GM21390 (cell line): ENCODE measurements around the gene SDK2.

Source experiments
- ATAC-seq: cut with Tn5 transposase; IDR thresholded peaks from one replicate; pipeline ENCODE4 v1.9.1; 2021; ENCODE audit not compliant: unreplicated experiment

The SDK2 gene

DNA sequence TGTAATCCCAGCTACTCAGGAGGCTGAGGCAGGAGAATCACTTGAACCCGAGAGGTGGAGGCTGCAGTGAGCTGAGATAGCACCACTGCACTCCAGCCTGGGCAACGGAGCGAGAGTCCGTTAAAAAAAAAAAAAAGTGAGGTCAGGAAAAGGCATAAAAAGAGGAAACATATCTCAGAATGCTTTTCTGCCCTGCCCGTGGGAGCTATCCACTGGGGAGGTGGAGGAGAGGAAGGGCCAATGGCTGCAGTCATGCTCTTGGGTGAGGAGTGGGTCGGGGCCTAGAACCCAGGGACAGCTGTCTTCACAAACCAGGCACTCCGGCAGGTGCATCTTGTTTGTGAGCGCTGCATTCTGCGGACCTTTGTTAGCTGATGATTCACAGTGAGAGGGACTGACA is 272.4 kb downstream of the SDK2 start:
- no peak for ATAC-seq

DNA sequence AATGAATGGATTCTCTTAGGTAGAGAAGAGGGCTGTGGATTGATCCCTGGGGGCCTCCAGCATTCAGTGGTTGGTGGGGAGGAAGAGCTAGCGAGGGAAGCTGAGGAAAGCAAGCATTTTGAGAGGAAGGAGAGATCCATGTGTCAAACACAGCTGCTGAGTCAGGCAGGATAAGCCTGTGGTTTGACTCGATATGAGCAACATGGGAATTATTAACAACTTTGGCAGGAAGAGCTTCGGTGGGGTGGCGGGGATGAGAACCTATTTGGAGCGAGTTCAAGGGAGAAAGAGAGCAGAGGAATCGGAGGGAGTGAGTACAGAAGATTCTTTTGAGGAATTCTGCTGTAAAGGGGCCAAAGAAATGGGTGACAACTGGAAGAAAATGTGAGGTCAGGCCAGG is 273.0 kb downstream of the SDK2 start:
- no peak for ATAC-seq

DNA sequence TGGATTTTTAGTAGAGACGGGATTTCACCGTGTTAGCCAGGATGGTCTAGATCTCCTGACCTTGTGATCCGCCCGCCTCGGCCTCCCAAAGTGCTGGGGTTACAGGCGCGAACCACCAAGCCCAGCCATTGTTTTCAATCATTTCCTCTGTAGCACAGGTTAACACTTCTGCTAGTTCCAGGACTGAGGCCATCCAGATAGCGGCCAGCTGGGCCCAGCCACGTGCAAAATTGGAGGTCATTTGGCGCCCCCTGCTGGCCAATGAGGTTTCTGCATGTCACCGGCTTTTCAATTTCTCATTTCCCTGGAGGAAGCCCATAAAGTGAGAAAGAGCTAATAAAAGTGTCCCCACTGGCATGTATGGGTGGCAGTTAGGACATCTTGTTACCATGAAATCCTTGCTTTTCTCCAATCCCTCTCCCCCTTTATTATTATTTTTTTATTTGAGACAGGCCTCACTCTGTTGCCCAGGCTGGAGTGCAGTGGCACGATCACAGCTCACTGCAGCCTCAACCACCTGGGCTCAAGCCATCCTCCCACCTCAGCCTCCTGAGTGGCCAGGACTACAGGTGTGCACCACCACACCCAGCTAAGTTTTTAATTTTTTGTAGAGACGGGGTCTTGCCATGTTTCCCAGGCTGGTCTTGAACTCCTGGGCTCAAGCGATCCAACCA is 274.3 kb downstream of the SDK2 start:
- peak; percentile 69 for ATAC-seq

DNA sequence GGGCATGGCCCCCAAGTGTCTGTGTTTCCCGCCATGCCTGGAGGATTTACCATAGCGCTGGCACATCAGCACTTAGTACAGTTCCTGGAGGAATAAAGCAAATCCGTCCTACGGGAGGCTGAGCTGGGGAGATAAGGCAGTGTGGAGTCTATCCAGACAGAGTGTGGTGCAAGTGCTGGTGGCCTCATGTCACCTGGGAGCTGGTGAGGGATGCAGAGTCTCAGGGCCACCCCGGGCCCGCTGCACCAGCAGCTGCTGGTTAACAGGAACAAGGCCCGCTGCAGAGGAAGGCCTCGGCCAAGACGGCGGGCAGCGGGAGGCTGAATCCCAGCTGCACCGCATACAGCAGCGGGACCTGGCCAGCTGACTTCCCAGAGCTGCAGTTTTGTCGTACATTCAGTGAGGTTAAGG is 275.1 kb downstream of the SDK2 start:
- no peak for ATAC-seq

DNA sequence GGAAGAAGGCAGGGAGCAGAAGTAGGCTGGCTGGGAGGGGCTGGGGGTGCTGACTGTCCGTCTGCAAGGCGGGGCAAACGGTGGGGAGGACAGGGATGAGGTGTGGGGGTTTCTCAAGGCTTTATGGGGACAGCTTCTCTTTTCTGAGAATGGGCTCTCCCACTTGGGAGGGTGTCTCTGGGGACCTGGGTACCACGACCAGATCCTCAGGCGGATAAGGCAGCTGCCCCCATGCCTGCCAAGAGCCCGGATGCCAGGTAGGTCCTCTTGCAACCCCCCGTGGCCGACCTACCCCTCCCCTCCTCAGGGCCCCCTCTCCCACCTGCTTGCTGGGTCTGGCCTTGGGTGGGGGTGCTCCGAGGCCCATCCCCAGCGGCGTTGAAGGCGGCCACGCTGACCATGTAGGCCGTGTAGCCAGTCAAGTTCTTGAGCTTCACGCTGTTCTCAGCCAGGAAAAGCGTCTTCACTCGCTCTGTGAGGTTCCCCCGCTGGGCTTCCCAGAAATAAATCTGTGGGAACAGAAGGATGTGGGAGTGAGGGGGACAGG is 276.1 kb downstream of the SDK2 start:
- ATAC-seq = no peak

DNA sequence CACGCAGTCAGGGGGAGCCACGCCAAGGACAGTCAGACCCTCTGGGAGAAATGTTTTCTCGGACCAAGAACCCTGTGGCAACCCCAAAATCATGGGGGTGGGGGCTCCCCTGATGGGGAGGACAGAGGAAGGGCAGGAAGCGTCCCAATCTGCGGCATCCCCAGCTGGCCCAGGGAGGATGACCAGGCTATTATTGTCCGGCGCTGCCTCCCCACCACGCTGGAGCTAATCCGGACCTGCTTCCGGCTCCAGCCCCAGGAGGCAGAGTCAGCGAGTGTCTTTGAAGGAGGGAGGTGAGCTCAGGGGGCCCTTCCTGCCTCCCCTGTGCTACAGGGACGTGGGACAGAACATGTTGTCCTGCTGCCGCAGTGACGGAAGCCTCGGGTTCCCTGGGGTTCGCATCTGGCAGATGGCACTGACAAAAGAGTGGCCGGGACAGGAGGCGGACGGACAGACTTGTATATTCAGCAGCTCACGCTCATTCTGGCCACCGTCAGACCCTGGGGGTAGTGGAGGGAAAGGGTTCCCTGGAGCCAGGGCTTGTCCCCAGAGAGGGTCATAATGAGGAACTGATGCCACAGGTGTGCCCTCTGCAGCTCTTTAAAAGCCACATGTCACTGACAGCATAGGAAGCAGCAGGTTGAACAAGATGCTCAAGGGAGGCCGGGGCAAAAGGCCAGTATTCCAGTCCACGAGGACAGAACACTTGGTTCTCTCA is 278.2 kb downstream of the SDK2 start:
- ATAC-seq = no peak

DNA sequence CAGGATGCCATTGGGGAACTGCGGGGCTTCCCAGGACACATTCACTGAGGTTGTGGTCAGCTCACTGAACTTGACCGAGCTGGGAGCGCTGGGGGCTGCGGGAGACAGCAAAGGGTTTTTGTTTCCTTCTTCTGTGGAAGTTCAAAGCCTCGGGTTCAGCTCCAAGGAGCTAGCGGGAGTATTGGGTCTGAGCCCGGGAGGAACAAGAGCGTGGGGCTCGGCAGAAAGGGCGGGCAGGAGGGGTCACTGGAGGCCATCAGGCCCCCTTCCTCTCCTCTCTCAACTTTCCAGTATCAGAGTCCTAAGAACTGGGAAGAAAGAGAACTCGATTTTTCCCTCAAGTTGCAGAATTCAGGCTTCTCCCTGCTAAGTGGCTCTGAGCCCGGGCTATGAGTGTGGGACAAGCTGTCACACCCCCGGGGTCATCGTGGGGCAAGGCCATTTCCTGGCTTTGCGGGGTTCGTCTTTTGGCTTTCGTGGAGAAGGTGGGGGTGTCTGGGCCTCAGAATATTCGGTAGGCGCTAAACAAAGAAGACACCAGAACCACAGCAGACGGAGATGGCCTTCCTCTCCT is 278.9 kb downstream of the SDK2 start:
- no peak for ATAC-seq

DNA sequence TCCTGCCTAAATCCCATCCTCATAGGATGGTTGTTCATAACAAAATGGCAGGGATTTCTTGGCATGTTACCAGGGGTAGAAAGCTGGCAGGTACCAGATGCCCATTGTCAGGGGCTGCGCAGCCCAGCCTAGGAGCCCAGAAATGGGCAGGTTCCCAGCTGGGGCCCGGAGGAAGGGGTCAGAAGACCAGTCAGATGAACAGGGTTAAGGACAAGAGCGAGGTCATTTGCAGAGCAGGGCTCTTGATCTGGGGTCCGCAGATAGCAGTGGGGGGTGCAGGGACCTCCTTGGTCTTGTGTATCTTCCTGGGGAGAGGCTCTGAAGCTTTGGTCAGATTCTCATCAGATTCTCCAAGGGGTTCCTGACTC is 280.1 kb downstream of the SDK2 start:
- no peak for ATAC-seq

DNA sequence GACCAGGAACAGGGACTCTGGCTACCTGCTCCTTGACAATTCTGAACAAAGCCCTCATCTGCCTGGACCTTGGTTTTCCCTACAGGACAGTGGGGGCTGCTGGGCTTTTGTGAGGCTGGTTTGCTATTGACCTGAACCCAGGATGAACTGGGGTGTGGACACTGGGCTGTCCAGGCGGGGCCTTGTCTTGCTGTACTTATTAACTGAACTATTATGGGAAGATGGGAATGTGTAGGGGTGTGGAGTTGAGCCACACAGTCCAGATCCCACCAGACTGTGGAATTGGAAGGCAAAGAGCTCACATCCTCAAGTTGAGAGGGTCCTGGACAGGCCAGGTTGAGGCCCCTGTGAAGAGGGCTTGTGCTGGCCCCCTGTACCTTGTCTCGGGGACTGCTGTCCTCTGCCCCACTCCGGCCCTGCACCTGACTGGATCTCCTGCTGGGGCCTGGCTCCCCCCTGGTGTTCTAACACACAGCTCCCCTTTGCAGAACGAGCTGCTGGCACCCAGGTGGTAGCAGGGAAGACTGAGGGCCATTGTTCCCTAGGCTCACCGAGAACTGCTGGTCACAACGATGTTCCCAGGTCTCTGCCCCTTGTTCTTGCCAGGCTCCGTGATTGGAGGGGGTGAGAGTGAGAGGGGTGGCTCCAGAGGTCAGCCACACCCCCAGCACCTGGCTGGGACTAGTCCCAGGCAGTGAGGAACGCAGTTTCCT is 280.6 kb downstream of the SDK2 start:
- no peak for ATAC-seq

DNA sequence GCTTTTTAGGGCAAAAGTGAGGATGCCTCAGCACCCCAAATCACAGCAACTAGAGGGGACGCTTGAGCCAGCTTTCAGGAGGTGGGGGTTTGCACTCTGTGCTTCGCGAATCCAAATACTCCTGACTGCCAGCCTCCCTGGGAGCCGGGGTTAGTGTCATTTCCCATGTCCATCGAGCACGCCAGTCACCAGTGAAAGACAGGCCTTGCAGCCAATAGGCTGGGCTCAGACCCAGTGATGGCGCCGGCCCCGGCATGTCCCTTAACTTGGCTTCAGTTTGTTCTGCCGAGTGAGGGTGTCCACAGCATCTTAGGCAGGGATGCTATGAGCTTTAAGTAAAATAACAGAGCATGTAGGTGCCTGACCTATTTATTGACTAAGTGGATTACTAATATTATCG is 281.5 kb downstream of the SDK2 start:
- ATAC-seq = no peak

DNA sequence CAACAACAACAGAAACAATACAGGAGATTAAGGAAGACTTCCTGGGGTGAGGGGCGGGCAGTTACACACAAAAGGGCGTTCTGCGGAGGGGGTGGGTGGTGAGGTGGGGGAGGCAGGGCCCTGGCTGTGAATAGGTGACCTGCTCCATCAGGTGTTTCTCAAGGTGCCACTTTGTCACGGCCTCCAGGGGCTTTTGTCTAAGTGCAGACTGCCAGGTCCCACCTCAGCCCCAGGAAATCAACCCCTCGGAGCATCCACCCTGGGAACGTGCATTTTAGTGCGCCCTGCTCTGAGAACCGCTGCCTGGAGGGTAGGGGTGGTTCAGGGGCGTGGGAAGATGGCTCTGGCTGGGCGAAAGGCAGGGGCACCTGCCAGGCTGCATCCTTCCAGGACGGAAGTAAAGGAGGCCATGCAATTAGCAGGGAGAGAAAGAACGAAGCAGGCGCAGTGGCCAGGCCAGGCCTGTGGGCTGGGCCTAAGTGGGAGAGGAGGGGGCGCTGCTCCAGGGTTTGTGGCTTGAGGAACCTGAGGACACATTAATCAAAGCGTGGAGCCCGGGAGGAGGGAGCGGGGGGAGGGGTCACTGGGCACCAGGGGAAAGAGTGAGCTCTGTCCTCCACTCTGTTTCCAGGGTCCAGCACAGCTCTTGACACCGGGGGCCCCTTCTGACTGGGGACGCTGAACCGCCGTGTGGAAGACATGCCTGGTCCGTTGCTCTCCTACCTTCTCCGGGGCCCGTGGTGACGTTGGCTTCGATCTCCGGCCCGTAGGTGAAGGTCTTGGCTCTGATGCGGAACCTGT is 283.1 kb downstream of the SDK2 start:
- ATAC-seq = no peak

DNA sequence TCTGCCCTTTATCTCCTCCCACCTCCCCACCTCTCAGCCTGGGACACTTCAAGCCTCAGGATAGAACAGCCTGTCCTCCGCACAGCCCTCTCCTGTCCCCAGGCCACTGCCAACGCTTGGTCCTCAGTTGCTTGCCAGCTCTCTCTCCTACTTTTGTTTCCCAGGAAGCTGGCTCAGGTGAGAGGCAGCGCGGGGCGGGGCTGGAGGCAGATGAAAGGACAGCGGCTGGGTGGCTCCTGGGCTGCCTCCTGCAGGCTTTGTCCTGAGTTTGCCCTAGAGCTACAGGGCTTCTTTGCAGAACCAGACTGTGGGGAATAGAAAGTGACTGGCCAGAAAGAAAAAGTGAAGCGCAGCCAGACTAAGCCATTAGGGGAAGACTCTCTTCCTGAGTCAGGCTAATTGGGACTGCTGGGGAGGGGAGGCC is 284.2 kb downstream of the SDK2 start:
- no peak for ATAC-seq

DNA sequence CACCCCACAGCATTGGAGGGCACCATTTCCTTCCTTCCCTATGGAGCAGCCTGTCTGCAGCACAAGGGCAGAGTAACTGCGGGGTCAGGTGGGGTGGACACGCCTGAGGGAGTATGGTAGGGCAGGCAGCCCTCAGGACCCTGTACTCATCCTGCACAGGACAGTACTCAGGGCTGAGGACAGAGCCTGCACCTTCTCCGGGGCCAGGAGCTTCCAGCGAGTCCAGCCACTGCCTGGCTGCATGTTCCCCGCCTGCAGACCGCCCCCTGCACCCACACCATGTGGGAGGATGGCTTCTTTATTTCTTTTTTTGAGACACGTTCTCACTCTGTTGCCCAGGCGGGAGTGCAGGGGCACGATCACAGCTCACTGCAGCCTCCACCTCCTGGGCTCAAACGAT is 284.9 kb downstream of the SDK2 start:
- no peak for ATAC-seq

DNA sequence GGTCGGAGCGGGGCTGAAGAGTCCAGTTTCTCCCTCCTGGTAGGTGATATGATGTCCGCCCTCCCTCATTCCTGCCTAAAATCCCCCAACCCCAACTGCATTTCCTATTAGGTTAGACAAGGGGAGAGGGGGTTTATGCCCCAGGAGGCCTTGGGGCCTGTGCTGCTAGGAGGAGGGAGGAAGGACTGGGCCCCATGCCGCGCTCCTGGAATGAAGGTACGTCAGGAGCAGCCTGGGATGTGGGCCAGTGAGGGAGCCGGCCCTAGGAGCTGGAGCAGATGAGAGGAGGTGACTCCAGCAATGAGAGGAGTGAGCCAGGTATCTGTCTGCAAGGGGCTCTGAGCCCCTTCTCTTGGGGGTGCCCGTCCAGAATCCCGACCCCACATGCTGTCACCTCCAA is 285.6 kb downstream of the SDK2 start:
- ATAC-seq = no peak

DNA sequence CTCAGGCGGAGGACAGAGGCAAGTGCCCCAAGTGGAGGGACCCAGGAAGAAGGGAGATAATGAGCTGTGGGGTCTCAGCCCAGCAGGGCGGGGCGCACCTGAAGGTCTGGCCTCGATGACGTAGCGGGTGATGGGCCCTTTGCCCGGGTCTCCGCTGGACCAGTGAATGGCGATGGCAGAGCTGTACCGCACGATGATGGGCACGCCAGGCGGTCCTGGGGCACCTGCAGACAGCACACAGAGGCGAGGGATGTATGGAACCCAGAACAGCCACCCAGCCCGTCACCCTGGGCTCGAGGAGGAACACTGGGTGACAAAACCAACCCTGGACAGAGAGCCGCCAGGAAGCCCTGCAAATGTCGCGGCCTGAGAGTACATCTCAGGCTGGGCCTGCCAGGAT is 286.3 kb downstream of the SDK2 start:
- ATAC-seq = no peak

DNA sequence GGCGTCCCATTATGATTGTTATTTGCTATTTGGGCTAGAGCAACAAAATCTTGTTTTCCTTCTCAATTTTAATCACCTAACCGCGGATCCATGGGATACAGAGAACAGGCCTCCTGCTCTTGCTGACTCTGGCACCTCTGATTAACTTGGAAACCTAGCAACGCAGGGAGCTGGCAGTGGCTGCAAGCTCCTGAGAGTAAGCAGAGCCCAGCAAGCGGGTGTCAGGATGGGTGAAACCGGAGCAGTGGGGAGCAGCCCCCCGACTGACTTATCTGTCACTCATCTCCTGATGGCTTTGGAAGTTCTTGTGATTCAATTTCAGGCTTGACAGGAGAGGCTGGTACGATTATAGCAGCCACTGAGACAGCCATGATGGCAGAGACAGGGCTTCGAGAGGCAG is 286.9 kb downstream of the SDK2 start:
- ATAC-seq = no peak

DNA sequence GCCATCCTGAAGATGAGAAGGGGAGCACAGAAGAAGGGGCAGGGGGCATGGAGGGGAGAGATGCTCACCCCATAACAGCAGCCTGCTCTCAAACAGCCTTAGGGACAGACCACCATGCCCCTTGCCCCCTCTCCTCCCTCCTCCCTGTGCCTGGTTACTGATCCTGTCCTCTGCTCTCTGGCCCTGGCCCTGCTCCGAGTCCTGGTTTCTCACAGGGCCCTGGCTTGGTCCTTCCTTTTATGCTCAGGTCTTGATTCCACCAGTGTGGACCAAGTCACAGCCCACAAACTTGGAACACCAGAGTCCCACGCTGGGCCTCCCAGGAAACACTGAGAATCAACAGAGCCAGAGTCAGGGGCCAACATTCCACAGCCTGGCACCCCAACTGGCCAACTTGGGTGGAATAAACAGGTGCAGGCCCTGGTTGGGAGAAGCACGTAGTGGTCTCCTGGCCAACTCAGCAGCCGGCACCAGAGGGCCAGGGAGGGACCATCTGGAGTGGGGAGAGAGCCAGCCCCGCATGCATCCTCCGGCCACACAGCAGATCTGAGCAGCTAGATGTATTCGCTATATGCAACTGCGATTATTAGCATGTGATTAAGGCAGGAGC is 287.6 kb downstream of the SDK2 start:
- ATAC-seq = no peak

DNA sequence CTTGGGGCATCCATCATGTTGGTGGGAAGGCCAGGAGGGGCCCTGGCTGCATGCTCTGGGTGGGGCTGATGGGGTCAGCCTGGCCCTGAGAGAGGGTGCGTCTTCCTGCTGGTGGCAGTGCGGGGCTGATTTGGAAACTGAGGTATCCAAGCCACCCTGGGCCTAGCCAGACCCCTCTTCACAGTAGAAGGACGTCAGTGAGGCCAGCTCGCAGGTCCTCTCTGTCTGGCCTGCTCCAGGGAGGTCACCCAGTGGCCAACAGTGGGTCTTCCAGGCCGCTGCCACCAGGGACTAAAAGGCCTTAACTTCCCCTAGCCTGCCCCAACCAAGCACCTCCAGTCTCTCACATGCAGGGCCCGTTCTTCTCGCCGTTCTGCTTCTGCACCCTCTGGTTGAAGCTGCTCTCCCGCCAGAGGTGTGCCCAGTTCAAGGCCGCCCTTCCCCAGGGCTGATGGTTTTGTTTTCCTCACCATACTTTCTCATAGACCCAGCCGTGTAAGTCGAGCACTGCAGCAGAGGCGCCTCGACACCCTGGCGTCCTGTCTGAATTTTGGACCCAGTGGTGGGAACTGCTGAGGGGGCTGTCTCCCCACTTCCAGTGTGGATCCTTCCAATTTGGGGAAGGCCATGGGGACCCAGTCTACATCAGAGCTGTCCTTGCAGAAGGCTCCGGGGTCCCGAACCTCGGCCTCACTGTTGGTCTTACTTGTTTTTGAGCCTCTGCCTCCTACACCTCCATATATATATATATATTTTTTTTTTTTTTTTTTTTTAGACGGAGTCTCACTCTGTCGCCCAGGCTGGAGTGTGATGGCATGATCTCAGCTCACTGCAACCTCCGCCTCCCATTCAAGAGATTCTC is 289.6 kb downstream of the SDK2 start:
- ATAC-seq = no peak

DNA sequence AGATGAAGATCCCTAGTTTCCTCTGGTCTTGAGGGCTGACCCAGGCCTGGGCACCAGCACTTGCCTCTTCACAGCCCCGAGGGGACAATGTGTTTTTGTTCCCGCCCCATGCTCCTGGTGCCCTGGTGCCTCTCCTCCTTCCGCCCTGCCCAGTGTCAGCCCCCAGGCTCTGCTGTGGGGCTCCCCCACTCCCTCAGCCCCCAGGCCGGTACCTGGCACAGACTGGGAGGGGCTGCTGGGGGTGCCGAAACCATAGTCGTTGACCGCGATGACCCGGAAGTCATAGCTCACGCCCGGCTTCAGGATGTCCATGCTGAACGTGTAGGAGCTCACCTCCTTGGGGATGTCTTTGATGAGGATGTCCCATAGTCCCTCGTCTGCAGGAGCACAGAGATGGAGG is 292.0 kb downstream of the SDK2 start:
- ATAC-seq = no peak

DNA sequence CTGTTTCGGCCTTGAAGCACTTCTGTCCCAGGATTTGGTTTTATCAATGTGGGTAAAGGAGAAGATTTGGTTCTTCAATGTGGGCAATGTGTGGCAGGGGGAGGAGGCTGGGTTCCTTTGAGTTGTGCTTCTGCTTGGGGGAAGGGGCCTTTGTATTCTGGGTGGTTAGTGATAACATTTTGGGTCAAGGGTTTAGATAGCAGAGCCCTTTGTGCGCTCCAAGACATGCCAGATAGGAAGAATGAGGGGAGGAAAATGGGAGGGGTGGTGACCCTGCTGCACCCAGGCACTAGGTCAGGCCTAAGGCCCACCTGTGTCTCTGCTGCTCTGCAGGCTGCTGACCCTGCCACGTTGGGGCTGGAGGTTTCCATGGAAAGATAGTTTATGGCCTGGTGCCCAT is 292.5 kb downstream of the SDK2 start:
- ATAC-seq = no peak
